NCI-H345 treated with DMSO at 0.1 percent for 48 hours (cell line): ENCODE results near the gene PRCC.

ENCODE experiments used
- DNase-seq: peaks from one replicate; lab custom pipeline; 2025; ENCODE audit not compliant: unreplicated experiment; lab: John Stamatoyannopoulos, UW

Gene PRCC

DNA sequence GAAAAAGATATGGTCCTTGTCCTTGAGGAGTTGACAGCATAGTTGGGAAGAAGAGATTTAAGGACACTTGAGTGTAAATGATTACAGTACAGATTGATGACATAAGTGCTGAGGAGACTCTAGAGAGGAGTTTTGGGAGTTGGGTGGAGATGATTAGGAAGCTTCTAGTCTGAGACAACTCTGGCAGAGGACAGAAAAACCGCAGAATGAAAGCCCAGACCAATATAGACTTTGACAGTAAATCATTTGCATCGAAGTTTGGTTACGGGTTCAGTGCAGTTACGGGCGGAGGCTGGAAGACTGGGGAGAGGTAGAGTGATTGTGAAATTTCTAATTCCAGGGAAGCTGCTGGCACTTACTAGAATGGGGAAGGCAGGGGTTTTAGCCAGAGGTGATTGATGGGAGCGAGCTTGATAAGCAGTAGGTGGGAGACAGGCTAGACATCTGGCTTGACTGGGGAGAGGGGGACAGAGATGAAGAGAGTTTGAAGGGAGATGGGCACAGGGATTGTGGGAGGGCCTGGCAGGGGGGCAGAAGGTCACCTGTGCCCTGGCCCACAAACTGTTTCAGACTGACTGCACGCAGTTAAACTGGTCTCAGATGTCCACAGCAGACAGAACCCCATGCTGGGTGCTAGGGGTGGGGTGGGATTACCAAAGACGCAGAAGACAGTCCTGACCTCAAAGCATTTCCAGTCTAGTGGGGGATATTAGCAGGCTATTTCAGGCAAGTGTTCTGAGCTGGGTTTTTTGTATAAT is 29.2 kb downstream of the PRCC start:
- no peak for DNase-seq

DNA sequence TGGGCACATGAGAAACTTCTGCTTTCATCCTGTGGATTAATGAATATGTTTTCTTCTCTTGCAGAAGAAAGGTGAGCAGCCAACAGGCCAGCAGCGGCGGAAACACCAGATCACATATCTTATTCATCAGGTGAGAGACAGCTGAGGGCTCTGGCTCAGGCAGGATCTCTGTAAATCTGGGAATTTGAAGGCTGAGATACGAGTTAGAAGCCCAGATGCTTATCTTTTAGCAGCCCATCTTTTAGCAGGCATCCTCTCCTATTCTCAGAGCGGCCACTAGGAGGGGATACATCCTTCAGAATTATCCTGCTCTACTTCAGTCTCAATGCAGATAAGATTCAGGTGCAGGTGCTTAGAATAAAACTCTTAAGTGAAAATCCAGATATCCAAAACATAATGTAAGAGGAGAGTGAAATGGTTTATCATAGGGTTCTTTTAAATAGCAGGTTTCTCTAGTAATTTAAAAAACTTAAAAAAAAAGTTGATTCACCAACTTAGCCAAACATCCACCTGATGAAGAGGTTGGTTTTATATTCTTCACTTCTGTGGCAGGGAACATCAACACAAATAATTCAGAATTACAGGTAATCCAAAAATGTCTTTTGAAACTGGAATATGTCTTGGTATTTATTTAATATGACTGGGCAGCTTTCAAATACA is 30.0 kb downstream of the PRCC start:
- DNase-seq, result peak; percentile 30

DNA sequence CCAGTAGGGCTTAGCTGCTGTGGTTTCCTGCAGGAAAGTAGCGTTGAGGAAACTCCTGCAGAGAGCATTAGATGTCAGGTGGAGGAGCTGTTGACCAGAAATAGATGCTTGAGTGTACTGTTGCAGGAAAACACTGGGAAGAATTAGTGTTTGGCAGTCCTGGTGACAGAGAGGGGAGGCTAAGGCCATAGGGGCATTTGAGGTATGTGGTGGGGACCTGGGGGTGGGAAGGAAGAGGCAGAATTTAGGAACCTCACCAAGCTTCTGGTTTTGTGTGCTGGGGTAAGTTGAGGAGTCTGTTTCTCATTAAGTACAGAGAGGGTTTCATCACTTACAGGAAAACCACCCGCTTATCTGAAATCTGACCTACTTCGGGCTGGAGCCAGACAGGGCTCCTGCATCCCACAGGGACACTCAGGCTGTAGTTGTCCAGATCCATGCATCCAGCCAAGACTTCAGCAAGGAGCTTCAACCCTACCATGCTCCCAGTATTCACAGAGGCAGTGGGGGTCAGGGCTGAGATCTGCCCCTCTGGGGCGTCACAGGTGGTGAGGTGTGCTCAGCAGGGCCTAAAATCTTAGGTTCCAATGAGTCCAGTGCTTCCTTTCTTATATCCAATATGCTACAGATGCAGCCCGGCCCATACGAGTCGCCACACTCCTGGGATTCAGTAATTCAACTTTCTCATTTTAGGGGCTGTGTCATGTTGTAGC is 34.2 kb downstream of the PRCC start:
- no peak for DNase-seq

DNA sequence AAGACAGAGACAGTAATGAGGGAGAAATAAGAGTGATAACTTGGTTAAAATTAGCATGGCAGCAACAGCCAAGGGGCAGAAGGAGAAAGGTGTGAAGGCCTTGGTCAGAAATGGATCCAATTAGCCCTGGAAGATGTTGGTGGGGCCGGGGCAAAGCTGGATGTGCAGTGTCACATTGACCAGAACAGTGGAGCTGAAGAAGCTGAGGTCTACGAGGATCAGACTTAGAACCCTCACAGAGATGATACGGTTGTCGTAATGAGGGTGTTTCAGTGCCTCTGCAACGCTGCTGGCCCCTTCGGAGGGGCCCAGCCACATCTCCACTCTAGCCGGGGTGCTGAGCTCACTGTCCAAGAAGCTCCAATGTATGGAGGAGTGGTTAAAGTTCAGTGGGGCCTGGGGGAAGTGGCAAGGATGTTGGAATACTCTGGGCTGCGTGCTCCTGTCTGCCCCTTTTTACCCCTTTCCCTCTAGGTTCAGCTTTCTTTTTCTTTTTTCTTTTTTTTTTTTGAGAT is 35.1 kb downstream of the PRCC start:
- DNase-seq, result no peak

DNA sequence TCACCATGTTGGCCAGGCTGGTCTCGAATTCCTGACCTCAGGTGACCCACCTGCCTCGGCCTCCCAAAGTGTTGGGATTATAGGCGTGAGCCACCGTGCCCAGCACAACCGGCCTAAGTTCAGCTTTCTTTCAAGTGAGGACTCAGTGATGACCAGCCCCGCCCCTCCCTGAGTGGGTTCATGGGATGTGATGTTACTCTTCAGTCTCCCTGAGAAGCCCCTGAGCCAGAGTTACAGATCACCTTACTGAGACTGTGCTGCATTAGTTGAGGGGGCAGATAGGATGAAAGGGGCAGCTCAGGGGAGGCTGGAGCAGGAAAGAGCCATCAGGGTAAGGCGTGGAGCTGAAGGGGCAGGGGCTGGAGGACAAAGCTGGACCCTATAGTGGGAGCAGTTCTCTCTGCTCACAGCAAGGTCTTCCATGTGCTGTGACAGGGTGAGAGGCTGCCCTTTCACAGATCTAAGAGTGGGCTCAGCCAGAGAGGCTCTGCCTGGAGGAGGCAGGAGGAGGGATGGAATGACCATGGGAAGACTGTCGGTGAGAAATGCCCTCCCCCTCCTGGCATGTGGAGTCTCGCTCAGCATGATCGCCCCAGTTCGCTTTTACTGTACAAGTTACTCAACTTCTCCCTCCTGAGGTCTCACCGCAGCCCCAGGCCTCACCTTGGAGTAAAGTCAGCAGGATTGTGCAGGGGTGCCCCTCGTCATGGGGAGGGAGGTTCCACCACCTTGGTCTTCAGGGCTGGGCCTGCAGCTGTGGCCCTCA is 35.9 kb downstream of the PRCC start:
- DNase-seq, result no peak

DNA sequence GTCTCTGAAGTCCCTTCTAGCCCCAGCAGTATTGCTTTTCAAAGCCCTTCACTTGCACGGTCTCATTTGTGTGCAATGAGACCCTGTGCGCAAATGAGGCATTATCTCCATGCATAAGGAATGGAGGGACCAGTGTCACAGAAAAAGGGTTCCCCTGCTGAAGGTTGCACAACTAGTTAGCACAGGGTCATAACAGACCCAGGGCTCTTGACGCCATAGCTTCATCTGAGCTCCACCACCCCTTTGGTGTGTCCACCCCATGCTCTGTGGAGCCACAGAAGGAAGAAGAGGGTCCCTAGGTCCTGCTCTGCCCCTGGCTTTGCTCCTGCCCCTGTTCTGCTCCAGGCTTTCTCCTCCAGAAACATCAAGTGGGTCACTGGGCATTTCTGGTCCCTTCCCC is 36.7 kb downstream of the PRCC start:
- no peak for DNase-seq

DNA sequence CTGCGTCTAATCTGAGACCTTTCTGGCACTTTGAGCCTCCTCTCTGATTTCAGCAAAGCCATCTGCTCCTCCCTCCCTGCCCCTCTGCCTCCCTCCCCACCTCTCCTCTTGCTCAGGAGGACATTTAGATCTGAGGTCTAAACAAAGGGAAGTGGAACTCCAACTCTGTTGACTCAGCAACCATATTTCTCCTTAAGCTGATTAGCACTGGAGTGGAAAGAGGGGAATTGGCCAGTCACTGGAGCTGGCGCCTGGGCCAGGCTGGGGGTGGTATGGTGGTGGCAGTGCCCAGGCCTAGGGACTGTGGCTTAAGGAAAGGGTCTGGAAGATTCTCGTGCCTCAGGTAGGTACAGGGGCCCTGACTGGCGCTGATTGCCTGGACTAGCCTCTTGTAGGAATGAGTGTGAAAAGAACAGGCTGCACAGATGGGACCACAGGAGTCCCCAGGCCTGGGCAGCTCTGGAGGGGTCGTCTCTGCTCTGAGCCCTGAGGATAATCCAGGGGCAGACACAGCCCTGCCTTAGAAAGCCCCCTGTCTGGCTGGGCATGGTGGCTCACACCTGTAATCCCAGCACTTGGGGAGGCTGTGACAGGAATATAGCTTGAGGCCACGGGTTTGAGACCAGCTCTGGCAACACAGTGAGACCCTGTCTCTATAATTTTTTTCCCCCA is 37.4 kb downstream of the PRCC start:
- DNase-seq, result no peak

DNA sequence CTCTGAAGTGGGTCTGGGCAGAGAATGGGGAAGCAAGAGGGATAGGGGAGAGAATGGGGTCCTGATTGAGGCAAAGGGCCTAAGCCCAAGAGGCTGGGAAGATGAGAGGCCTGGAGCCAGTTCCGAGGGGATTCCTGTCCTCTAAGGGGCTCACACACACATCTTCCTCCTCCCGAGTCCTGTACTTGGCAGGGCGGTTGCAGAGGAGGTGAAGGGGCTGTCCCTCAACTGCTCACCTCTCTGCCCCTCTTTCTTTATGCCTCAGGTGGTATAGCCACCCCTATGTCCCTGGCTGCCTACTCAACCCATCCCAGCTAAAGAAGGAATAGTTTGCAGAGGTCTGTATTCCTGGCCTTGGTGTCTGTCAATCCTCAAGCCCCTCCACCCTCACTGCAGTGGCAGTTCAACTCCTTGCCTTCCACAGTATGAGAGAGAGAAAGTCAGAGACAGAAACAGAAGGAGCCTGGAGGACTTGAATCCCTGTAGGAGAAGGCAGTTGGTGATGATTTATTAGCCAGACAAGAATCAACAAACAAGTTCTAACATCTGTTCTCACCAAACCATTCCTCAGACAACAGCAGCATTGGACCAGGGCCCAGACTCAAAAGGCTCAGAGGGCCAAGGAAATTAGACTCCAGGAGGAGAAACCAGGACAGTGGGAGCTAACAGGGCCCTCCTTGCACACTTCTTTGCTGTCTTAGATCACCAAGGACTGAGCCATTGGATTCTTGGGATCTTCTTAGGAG is 38.6 kb downstream of the PRCC start:
- no peak for DNase-seq

DNA sequence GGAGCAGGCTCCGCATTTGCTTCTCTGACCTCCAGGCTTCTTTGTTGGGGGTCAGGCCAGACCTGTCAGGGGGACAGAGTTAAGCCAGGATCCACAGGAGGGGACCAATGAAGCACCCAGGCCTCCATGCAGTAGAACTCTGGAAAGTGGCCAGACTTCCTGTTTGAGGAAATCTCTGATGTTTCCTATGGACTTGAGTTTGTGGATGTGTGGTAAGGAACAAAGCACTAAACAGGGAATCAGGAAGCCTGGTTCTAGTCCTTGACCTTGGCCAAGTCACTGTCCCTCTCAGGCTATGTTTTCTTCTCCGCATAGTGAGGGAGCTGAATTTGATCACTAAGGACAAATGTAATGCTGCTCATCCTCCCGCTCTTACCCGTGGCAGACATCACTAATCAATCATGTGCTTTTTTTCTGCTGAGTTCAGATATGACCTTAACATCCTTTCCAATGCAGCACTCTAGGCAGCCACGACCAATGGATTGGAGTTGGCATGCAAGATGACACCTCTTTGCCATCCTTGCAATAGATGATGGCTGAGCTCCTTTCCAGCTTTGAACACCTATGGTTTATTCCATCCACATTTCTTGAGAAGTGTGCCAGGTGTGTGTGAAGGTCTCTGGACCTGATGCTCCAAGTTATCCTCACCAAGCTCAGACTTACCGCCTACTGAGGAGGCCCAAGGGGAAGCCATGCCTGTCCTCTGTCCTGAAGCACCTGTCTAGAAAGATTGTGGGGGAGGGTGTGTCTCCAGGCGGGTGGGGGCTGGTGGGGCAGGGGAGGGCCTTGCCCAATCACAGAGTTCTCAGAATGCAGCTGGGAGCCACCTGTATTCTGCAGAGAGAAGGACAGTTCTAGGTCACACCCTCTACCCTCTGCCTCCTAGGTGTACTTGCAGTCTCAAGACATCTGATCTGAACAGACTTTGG is 39.4 kb downstream of the PRCC start:
- no peak for DNase-seq

DNA sequence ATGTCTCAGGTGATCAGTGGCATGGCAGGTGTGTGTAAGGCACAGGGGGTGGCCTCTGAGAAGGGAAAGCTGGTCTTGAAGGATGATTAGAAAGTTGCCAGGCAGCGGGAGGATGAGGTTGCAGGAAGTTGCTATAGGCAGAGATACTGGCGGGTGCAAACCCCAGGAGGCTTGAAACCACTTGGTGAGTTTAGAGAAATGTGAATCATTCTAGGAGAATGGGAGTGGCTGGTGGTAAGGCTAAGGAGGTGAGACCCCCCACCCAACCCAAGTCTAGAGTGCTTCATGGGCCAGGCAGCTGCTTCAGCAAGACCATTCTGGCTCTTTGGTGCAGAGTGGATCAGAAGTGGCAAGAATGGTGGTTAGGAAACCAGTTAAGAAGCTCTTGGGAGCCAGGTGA is 40.3 kb downstream of the PRCC start:
- DNase-seq, result no peak

DNA sequence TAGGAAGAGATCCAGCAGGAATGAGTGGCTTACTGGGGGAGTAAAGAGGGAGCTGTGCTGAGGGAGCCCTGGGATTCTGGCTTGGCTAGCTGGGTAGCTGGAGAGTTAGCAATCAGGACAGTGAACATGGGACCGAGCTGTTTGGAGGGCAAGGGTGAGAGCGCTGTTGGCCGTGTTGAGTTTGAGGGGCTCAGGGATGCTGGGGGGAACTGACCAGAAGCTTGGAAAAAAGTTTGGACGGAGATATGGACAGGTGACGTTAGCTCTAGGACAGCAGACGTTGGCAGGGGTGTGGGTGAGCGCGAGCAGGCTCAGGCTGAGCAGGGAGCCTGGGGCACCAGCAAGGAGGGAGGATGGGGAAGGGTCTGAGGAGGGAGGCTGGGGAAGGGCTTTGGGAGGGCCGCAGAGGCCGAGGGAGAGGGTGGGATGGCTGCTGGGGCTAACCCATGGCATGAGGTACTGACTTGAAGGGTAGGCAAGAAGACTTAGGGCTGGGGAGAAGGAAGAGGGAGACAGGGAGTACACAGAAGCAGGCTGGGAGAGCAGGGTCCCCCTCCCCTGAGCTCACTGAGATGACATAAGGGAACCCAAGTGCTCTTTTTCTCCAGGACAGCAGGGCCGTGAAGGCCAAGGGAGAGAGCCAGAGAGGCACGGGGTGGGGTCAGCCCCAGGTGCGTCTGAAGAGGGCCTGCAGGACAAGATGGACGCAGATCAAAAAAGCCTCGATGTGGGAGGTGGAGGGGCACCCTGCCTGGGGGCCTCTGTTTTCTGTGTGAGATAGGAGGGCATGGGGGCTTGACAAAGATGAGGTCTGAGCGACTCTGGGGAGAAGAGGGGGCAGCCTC is 41.1 kb downstream of the PRCC start:
- no peak for DNase-seq

DNA sequence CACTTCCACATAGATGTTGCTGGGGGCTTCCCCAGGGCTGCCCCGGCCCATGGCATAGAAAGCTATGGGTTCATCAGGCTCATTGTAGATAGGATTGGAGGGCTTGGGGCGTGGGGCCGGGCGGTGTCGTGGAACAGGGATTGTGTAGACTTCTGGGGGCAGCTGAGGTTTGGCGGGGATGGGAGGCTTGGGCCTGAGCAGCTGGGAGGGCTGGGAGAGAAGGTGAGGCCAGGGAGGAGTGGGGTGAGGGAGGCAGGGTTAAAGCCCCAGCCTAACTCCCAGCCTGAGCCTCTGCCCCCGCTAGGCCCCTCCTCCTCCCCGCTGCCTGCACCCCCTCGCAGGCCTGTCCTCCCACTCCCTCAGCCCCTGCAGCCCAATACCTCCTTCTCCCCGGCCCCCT is 41.9 kb downstream of the PRCC start:
- no peak for DNase-seq

DNA sequence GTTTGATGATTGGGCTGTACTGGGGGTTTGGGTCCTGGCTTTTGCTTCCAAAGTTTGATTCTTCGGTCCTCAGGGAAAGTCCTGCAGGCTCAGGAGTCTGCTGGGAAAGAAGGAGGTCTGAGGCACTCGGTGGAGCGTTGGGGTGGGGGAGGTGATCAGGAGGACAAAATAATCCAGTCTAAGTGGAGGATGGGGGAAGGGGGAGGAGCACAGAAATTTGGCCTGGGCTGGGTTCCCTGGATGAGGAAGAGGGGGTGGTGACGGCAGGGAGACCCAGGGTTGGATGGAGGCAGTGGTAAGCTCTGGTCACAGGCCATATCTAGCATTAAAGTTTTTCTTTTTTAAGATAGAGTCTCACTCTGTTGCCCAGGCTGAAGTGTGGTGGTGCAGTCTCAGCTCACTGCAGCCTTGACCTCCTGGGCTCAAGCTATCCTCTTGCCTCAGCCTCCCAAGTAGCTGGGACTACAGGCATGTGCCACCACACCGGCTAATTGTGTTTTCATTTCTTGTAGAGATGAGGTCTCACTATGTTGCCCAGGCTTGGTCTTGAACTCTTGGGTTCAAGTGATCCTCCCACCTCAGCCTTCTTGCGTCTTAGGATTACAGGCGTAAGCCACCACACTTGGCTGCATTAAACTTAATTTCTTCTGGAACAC is 42.5 kb downstream of the PRCC start:
- DNase-seq, result no peak

DNA sequence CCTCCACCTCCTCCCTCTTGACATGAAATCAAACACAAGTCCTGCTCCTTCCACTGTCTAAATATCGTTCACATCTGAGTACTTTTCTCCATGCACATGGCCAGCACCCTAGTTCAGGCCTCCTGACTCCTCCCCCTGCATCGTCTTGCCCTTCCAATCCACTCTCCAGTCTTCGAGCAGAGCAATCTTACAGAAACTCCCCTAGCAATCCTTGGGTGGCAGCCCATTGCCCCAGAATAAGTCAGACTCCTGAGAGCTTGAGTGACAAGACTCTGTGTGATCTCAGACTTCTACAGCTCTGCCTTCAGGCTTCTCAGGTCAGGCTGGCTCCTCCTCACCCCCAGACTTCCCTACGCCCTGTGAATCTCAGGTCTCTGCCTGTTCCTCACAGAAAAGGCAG is 43.8 kb downstream of the PRCC start:
- no peak for DNase-seq

DNA sequence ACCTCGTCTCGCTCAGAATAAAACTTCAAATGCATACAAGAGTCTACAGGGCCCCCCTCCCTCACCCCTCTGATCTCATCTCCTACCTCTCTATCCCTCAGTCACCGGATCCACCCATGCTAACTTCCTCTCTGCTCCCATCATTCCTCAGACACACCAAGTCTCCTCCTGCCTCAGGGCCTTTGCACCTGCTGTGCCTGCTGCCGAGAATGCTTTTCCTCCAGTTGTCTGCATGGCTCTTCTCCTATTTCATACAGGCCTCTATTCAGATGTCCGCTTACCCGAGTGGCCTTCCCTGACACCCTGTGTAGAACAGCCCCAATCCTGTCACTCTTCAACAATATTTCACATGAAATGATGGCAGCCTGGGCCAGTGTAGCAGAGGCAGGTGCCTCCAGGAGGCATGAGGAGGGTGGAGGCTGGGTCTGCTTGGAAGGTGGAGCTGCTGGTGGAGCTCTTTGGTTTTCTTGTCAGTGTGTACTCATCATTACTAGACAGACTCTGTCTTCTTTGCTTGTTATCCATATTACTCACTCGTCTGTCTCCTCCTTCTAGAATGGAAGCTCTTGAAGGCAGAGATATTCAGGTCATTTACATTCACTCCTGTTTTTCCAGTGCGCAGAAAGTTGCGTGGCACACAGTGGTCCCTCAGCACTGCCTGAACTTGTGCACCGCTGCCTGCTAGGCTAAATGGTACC is 45.1 kb downstream of the PRCC start:
- no peak for DNase-seq

DNA sequence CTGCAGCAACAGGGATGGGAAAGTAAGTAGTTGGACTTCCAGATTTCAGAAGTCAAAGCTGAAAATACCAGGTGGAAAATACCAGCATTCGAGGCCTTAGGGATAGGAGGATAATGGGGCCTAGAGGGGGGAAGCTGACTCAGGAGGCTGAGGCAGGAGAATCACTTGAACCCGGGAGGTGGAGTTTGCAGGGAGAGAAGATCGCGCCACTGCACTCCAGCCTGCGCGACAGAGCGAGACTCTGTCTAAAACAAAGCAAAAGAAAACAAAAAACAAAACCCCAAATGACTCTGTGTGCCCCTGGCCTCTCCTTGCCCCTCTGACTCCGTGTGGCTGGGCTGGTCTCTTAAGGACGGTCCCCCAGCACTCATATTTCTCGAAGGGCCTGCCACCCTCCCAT is 46.0 kb downstream of the PRCC start:
- no peak for DNase-seq
